ENCODE data around the gene BSND.
A peak's percentile ranks its signal among the peaks of the same experiment; 100 is the strongest.

Gene BSND

DNA sequence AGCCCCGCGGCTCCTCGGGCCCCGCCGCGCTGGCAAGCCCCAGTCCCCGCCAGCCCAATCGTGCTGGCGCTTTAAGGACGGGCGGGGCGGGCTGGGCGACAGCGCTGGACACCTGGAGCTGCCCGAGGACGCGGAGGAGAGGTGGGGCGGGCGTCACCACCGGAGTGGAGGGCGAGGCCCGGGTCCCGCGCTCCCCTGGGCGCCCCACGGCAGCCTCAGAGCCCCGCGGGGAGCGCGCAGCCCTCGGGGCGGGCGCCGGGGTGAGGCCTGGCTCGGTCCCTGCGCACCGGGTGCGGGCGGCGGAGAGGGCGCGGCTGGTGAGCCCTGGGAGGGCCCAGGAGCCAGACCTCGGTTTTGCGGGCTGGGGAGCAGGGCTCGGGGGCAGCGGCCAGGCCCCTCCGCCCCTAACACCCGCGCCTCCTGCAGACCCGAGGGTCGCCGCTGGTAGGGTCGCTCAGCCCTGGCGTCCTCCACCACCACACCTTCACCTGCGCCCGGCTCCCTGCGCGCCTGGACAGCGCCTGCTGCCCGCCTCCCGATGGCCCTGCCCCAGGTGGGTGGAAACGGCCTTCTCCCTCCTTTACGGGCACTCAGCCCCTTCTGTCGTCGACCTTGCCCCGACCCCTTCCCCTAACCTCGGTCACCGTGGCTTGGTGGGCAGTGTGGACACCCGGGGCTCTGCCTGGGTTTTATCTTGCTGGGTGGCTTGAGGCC lies 18.0 kb upstream of the BSND start, which contains the start of gene TMEM61 (continued):
- TF ChIP-seq ZNF112 (tag by site-specific recombination; IDR thresholded peaks at IDR 0.05) (no peak), TRIM28 (IDR thresholded peaks at IDR 0.05; ENCODE audit: borderline replicate concordance, low read length) (no peak), ZSCAN16 (tag by site-specific recombination; IDR thresholded peaks at IDR 0.05) (no peak), HOXC10 (CRISPR knock-in tag; IDR thresholded peaks at IDR 0.05) (no peak), ZNF341 (tag by site-specific recombination; IDR thresholded peaks at IDR 0.05; ENCODE audit: low read depth) (no peak), SP3 (tag by site-specific recombination; IDR thresholded peaks at IDR 0.05) (no peak), ZNF76 (tag by site-specific recombination; IDR thresholded peaks at IDR 0.05; ENCODE audit: borderline replicate concordance, low read depth) (no peak), OSR2 (tag by site-specific recombination; IDR thresholded peaks at IDR 0.05) (no peak)
- TF ChIP-seq, protein P1, sequence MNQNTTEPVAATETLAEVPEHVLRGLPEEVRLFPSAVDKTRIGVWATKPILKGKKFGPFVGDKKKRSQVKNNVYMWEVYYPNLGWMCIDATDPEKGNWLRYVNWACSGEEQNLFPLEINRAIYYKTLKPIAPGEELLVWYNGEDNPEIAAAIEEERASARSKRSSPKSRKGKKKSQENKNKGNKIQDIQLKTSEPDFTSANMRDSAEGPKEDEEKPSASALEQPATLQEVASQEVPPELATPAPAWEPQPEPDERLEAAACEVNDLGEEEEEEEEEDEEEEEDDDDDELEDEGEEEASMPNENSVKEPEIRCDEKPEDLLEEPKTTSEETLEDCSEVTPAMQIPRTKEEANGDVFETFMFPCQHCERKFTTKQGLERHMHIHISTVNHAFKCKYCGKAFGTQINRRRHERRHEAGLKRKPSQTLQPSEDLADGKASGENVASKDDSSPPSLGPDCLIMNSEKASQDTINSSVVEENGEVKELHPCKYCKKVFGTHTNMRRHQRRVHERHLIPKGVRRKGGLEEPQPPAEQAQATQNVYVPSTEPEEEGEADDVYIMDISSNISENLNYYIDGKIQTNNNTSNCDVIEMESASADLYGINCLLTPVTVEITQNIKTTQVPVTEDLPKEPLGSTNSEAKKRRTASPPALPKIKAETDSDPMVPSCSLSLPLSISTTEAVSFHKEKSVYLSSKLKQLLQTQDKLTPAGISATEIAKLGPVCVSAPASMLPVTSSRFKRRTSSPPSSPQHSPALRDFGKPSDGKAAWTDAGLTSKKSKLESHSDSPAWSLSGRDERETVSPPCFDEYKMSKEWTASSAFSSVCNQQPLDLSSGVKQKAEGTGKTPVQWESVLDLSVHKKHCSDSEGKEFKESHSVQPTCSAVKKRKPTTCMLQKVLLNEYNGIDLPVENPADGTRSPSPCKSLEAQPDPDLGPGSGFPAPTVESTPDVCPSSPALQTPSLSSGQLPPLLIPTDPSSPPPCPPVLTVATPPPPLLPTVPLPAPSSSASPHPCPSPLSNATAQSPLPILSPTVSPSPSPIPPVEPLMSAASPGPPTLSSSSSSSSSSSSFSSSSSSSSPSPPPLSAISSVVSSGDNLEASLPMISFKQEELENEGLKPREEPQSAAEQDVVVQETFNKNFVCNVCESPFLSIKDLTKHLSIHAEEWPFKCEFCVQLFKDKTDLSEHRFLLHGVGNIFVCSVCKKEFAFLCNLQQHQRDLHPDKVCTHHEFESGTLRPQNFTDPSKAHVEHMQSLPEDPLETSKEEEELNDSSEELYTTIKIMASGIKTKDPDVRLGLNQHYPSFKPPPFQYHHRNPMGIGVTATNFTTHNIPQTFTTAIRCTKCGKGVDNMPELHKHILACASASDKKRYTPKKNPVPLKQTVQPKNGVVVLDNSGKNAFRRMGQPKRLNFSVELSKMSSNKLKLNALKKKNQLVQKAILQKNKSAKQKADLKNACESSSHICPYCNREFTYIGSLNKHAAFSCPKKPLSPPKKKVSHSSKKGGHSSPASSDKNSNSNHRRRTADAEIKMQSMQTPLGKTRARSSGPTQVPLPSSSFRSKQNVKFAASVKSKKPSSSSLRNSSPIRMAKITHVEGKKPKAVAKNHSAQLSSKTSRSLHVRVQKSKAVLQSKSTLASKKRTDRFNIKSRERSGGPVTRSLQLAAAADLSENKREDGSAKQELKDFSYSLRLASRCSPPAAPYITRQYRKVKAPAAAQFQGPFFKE (tag by site-specific recombination; IDR thresholded peaks at IDR 0.05; ENCODE audit: borderline replicate concordance), result no peak

DNA sequence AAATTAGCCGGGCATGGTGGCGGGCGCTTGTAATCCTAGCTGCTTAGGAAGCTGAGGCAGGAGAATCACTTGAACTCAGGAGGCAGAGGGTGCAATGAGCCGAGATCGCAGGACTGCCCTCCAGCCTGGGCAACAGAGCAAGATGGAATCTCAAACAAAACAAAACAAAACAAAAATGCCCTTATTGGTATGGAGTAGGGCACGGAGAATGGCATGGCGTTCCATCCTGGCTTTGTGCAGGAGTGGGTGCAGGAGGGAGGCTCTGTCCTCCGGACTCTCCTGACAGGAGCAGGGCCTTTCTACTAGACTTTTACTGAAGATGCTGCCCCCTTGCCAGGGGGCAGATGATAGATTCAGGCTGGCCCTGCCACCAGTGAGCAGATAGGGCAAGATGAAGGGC lies 17.3 kb upstream of the BSND start:
- Histone ChIP-seq H3K27ac (ENCODE audit: extremely low read depth, low read depth, low read length) (no peak overlapping the region), H3K9me3 (ENCODE audit: control insufficient read depth, insufficient read depth, low read depth, low read length) (no peaks in the 10 kb centered on the region), H3K4me3 (ENCODE audit: low read depth, low read length) (no peak overlapping the region), H3K36me3 (ENCODE audit: control insufficient read depth in 2 of 2, insufficient read depth in 1 of 2, low read length in 2 of 2) (no peaks in the 10 kb centered on the region), H3K4me1 (ENCODE audit: control insufficient read depth, insufficient read depth, low read length) (peaks cover 5% of the 10 kb centered on the region; the same call in 1 of the 2 replicates)
- CTCF ChIA-PET, result interaction anchor here (1.1 to 1.3 kb wide), 2 partner anchors 15 to 36 kb away, joined by 3 to 8 read pairs; no protein-coding TSS in a partner anchor
- POLR2A ChIA-PET, result no interaction called here
- TF ChIP-seq HOXC10 (CRISPR knock-in tag; IDR thresholded peaks at IDR 0.05) (no peak), EGR2 (tag by site-specific recombination; IDR thresholded peaks at IDR 0.05; ENCODE audit: low read depth) (no peak), ZNF837 (tag by site-specific recombination; IDR thresholded peaks at IDR 0.05) (no peak), ZNF544 (tag by site-specific recombination; IDR thresholded peaks at IDR 0.05) (no peak), ZNF623 (tag by site-specific recombination; IDR thresholded peaks at IDR 0.05) (no peak), ZNF600 (tag by site-specific recombination; IDR thresholded peaks at IDR 0.05) (no peak), KLF8 (tag by site-specific recombination; IDR thresholded peaks at IDR 0.05) (no peak), GLI2 (tag by site-specific recombination; IDR thresholded peaks at IDR 0.05; ENCODE audit: borderline replicate concordance, low read depth) (no peak), ZBTB20 (tag by site-specific recombination; IDR thresholded peaks at IDR 0.05) (no peak), TRIM28 (IDR thresholded peaks at IDR 0.05; ENCODE audit: borderline replicate concordance, low read length) (no peak)

DNA sequence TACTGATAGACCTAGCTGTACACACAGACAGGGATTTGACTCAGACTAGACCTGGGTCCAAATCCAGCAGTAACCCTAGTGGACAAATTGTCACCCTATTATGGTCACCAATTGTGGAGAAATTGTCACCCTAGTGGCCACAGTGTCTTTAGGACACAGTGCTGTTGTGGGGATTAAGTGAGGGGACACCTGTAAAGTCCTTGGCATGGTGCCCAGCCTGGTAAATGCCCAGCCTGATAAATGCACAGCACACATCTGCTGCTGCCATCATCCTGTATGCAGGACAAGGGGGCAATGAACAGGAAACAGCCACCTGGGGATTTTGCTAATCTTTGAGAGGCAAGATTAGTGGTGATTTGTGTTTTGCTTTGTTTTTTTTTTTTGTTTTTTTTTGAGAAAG lies 16.0 kb upstream of the BSND start:
- no peak overlapping the region for H3K4me3 ChIP-seq (ENCODE audit: low read depth, low read length)
- H3K4me1 ChIP-seq (ENCODE audit: control insufficient read depth, insufficient read depth, low read length), result peaks cover 5% of the 10 kb centered on the region; the same call in 1 of the 2 replicates
- no peaks in the 10 kb centered on the region for H3K36me3 ChIP-seq (ENCODE audit: control insufficient read depth in 2 of 2, insufficient read depth in 1 of 2, low read length in 2 of 2)
- no peak overlapping the region for H3K27ac ChIP-seq (ENCODE audit: extremely low read depth, low read depth, low read length)
- CTCF ChIA-PET, result interaction anchor here (0.6 to 1.3 kb wide), 3 partner anchors 14 to 38 kb away, joined by 3 to 8 read pairs (median 3); no protein-coding TSS in a partner anchor
- H3K9me3 ChIP-seq (ENCODE audit: control insufficient read depth, insufficient read depth, low read depth, low read length), result no peaks in the 10 kb centered on the region
- POLR2A ChIA-PET, result no interaction called here
- TF ChIP-seq ZNF560 (tag by site-specific recombination; IDR thresholded peaks at IDR 0.05; ENCODE audit: borderline replicate concordance) (no peak), ZNF843 (tag by site-specific recombination; IDR thresholded peaks at IDR 0.05) (no peak), ZNF791 (tag by site-specific recombination; IDR thresholded peaks at IDR 0.05) (no peak), ZNF133 (tag by site-specific recombination; IDR thresholded peaks at IDR 0.05) (no peak), SCRT2 (tag by site-specific recombination; IDR thresholded peaks at IDR 0.05) (peak; percentile 86), ZNF629 (tag by site-specific recombination; IDR thresholded peaks at IDR 0.05) (0 out of 2 replicates have a peak, but pooled peaks have one; percentile 14), ZNF146 (tag by site-specific recombination; IDR thresholded peaks at IDR 0.05) (no peak)
- TF ChIP-seq, protein P2, sequence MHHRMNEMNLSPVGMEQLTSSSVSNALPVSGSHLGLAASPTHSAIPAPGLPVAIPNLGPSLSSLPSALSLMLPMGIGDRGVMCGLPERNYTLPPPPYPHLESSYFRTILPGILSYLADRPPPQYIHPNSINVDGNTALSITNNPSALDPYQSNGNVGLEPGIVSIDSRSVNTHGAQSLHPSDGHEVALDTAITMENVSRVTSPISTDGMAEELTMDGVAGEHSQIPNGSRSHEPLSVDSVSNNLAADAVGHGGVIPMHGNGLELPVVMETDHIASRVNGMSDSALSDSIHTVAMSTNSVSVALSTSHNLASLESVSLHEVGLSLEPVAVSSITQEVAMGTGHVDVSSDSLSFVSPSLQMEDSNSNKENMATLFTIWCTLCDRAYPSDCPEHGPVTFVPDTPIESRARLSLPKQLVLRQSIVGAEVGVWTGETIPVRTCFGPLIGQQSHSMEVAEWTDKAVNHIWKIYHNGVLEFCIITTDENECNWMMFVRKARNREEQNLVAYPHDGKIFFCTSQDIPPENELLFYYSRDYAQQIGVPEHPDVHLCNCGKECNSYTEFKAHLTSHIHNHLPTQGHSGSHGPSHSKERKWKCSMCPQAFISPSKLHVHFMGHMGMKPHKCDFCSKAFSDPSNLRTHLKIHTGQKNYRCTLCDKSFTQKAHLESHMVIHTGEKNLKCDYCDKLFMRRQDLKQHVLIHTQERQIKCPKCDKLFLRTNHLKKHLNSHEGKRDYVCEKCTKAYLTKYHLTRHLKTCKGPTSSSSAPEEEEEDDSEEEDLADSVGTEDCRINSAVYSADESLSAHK (tag by site-specific recombination; IDR thresholded peaks at IDR 0.05), result no peak
- TF ChIP-seq, protein P3, sequence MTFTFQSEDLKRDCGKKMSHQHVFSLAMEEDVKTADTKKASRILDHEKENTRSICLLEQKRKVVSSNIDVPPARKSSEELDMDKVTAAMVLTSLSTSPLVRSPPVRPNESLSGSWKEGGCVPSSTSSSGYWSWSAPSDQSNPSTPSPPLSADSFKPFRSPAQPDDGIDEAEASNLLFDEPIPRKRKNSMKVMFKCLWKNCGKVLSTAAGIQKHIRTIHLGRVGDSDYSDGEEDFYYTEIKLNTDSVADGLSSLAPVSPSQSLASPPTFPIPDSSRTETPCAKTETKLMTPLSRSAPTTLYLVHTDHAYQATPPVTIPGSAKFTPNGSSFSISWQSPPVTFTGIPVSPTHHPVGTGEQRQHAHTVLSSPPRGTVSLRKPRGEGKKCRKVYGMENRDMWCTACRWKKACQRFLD (tag by site-specific recombination; IDR thresholded peaks at IDR 0.05), result no peak

Data from HEK293 (cell line).